ENCODE data around the gene ADAM20. TPM values are rescaled to one million over a fixed set of nuclear protein-coding genes. Genes with fewer than 3 reads are reported as not detected.

Gene ADAM20
- total RNA-seq, 1 experiment from 2014 or later, result 0.31 TPM

DNA sequence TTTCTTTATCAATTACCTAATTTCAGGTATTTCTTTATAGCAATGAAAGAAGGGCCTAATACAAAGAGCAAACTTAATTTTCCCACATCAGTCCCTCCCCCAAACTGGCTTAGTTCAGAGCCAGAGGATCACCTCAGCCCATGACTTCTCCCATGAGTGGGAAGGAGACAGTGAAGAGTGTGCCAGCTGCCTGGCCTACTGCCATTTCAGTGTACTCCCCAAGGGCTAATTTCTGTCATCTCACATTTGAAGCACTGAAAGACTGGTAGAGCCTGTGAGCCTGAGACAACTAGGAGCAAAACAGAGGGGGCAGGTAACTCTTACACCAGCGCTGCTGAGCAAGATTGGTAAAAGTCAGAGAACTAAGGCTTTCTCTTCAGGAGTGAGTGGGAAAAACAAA, 29.1 kb upstream of the ADAM20 start:
- Histone ChIP-seq H3K4me3 (ENCODE audit: low read depth in 2 of 2, low read length in 2 of 2) (no peak overlapping the region), H3K9me3 (ENCODE audit: control insufficient read depth, insufficient read depth, low read depth, low read length) (no peaks in the 10 kb centered on the region), H3K27ac (ENCODE audit: low read length) (no peak overlapping the region), H3K27me3 (ENCODE audit: control insufficient read depth, insufficient read depth, low read length) (no peaks in the 10 kb centered on the region), H3K36me3 (ENCODE audit: control insufficient read depth, insufficient read depth, low read length) (no peaks in the 10 kb centered on the region), H3K4me1 (ENCODE audit: control insufficient read depth, insufficient read depth, low read length) (no peaks in the 10 kb centered on the region)
- CTCF ChIA-PET, result no interaction called here
- ATAC-seq (no peak), DNase-seq (ENCODE audit: low read depth, low spot score) (no peak)
- POLR2A ChIA-PET, result interaction anchor here (0.7 kb wide), 1 partner anchor 1079 kb away, joined by 17 read pairs; no protein-coding TSS in a partner anchor
- in situ Hi-C loops (cut with HindIII; ENCODE audit: low pct_unique_long_range_greater_than_20kb, low sequenced_read_pairs) (no loop called here), intact Hi-C loops (cut with micrococcal nuclease; ENCODE audit: unreplicated experiment) (no loop called here)
- TF ChIP-seq POLR2AphosphoS5 (IDR thresholded peaks at IDR 0.05; ENCODE audit: low read depth, low read length), result no peak
- no peak for TF ChIP-seq SIN3A (IDR thresholded peaks at IDR 0.05; ENCODE audit: borderline replicate concordance, insufficient read depth, low read depth, low read length)
- TF ChIP-seq, protein P1, sequence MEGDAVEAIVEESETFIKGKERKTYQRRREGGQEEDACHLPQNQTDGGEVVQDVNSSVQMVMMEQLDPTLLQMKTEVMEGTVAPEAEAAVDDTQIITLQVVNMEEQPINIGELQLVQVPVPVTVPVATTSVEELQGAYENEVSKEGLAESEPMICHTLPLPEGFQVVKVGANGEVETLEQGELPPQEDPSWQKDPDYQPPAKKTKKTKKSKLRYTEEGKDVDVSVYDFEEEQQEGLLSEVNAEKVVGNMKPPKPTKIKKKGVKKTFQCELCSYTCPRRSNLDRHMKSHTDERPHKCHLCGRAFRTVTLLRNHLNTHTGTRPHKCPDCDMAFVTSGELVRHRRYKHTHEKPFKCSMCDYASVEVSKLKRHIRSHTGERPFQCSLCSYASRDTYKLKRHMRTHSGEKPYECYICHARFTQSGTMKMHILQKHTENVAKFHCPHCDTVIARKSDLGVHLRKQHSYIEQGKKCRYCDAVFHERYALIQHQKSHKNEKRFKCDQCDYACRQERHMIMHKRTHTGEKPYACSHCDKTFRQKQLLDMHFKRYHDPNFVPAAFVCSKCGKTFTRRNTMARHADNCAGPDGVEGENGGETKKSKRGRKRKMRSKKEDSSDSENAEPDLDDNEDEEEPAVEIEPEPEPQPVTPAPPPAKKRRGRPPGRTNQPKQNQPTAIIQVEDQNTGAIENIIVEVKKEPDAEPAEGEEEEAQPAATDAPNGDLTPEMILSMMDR (IDR thresholded peaks at IDR 0.05), result no peak
- no peak for TF ChIP-seq TCF7L2 (IDR thresholded peaks at IDR 0.05; ENCODE audit: low read depth, low read length)
- TF ChIP-seq, protein P2, sequence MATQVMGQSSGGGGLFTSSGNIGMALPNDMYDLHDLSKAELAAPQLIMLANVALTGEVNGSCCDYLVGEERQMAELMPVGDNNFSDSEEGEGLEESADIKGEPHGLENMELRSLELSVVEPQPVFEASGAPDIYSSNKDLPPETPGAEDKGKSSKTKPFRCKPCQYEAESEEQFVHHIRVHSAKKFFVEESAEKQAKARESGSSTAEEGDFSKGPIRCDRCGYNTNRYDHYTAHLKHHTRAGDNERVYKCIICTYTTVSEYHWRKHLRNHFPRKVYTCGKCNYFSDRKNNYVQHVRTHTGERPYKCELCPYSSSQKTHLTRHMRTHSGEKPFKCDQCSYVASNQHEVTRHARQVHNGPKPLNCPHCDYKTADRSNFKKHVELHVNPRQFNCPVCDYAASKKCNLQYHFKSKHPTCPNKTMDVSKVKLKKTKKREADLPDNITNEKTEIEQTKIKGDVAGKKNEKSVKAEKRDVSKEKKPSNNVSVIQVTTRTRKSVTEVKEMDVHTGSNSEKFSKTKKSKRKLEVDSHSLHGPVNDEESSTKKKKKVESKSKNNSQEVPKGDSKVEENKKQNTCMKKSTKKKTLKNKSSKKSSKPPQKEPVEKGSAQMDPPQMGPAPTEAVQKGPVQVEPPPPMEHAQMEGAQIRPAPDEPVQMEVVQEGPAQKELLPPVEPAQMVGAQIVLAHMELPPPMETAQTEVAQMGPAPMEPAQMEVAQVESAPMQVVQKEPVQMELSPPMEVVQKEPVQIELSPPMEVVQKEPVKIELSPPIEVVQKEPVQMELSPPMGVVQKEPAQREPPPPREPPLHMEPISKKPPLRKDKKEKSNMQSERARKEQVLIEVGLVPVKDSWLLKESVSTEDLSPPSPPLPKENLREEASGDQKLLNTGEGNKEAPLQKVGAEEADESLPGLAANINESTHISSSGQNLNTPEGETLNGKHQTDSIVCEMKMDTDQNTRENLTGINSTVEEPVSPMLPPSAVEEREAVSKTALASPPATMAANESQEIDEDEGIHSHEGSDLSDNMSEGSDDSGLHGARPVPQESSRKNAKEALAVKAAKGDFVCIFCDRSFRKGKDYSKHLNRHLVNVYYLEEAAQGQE (IDR thresholded peaks at IDR 0.05; ENCODE audit: insufficient read depth in 1 of 2, low read depth in 2 of 2, low read length in 1 of 2), result no peak
- no TSS peak for BruUV-seq (replicated peaks)

DNA sequence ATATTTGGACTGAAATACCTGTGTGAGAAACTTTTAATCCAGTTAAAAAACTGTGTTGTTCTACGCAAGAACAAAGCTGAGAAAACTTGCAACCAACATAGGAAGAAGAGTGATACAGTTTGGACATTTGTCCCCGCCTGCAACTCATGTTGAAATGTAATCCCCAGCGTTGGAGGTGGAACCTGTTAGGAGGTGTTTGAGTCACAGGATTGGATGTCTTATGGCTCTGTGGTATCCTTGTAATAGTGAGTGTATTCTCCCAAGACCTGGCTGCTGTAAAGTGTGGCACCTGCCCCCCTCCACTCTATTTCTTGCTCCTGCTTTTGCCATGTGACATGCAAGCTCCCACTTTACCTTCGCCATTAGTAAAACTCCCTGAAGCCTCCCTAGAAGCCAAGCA, 28.6 kb upstream of the ADAM20 start:
- H3K27me3 ChIP-seq (ENCODE audit: control insufficient read depth, insufficient read depth, low read length), result no peaks in the 10 kb centered on the region
- H3K4me1 ChIP-seq (ENCODE audit: control insufficient read depth, insufficient read depth, low read length), result no peaks in the 10 kb centered on the region
- TF ChIP-seq, protein P1 (IDR thresholded peaks at IDR 0.05), result no peak
- TF ChIP-seq, protein P2 (IDR thresholded peaks at IDR 0.05; ENCODE audit: insufficient read depth in 1 of 2, low read depth in 2 of 2, low read length in 1 of 2), result no peak
- no peak overlapping the region for H3K4me3 ChIP-seq (ENCODE audit: low read depth in 2 of 2, low read length in 2 of 2)
- DNase-seq (ENCODE audit: low read depth, low spot score), result no peak
- no TSS peak for BruUV-seq (replicated peaks)
- ATAC-seq, result no peak
- no peaks in the 10 kb centered on the region for H3K9me3 ChIP-seq (ENCODE audit: control insufficient read depth, insufficient read depth, low read depth, low read length)
- ChIA-PET CTCF (no interaction called here), POLR2A (no interaction called here)
- intact Hi-C loops (cut with micrococcal nuclease; ENCODE audit: unreplicated experiment), result no loop called here
- in situ Hi-C loops (cut with HindIII; ENCODE audit: low pct_unique_long_range_greater_than_20kb, low sequenced_read_pairs), result no loop called here
- no peaks in the 10 kb centered on the region for H3K36me3 ChIP-seq (ENCODE audit: control insufficient read depth, insufficient read depth, low read length)
- H3K27ac ChIP-seq (ENCODE audit: low read length), result no peak overlapping the region

Data from Panc1 (cell line).